ENCODE data around the gene THRB.

GRCh38 chr3:24300949-24301348 lies 193.7 kb downstream of the THRB start:
- no peak for TF ChIP-seq POLR2A (IDR thresholded peaks at IDR 0.05; ENCODE audit: low read depth, low read length)
- no peak for TF ChIP-seq SPI1 (IDR thresholded peaks at IDR 0.05; ENCODE audit: low read depth, low read length)
- TF ChIP-seq POLR2AphosphoS5 (IDR thresholded peaks at IDR 0.05; ENCODE audit: low read depth, low read length): no peak
- no peak for TF ChIP-seq TAF1 (IDR thresholded peaks at IDR 0.05; ENCODE audit: low read depth, low read length)
- TF ChIP-seq POU2F2 (IDR thresholded peaks at IDR 0.05; ENCODE audit: low read depth, low read length): no peak
- TF ChIP-seq PAX5 (IDR thresholded peaks at IDR 0.05; ENCODE audit: insufficient read depth, low read length, severe bottlenecking): no peak
